ENCODE data around the gene SH2D3C.

DNA sequence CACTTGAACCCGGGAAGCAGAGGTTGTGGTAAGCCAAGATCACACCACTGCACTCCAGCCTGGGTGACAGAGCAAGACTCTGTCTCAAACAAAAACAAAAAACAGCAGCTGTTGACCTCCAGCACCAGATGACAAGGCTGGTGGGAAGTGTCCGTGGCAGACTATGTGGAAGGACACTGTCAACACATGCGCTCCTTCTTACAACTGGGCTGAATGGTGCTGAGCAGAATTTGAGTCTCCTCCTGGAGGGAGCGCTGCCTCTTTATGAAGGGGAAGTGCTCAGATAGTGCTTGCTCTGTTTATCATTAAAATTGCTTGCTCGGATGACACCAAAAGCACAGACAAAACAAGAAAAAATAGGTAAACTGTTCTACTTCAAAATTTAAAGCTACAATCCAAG, 80.9 kb downstream of the SH2D3C start:
- TF ChIP-seq JUND (IDR thresholded peaks at IDR 0.05; ENCODE audit: borderline replicate concordance, low read depth, low read length), result no peak
- TF ChIP-seq JUND (tag; IDR thresholded peaks at IDR 0.05; ENCODE audit: borderline replicate concordance, low read depth, low read length), result no peak
- TF ChIP-seq EZH2 (IDR thresholded peaks at IDR 0.05; ENCODE audit: borderline replicate concordance, low read depth, low read length), result no peak
- TF ChIP-seq MCM5 (IDR thresholded peaks at IDR 0.05; ENCODE audit: low read depth), result no peak
- no peak for TF ChIP-seq SP1 (CRISPR knock-in tag; IDR thresholded peaks at IDR 0.05)
- TF ChIP-seq, protein P1, sequence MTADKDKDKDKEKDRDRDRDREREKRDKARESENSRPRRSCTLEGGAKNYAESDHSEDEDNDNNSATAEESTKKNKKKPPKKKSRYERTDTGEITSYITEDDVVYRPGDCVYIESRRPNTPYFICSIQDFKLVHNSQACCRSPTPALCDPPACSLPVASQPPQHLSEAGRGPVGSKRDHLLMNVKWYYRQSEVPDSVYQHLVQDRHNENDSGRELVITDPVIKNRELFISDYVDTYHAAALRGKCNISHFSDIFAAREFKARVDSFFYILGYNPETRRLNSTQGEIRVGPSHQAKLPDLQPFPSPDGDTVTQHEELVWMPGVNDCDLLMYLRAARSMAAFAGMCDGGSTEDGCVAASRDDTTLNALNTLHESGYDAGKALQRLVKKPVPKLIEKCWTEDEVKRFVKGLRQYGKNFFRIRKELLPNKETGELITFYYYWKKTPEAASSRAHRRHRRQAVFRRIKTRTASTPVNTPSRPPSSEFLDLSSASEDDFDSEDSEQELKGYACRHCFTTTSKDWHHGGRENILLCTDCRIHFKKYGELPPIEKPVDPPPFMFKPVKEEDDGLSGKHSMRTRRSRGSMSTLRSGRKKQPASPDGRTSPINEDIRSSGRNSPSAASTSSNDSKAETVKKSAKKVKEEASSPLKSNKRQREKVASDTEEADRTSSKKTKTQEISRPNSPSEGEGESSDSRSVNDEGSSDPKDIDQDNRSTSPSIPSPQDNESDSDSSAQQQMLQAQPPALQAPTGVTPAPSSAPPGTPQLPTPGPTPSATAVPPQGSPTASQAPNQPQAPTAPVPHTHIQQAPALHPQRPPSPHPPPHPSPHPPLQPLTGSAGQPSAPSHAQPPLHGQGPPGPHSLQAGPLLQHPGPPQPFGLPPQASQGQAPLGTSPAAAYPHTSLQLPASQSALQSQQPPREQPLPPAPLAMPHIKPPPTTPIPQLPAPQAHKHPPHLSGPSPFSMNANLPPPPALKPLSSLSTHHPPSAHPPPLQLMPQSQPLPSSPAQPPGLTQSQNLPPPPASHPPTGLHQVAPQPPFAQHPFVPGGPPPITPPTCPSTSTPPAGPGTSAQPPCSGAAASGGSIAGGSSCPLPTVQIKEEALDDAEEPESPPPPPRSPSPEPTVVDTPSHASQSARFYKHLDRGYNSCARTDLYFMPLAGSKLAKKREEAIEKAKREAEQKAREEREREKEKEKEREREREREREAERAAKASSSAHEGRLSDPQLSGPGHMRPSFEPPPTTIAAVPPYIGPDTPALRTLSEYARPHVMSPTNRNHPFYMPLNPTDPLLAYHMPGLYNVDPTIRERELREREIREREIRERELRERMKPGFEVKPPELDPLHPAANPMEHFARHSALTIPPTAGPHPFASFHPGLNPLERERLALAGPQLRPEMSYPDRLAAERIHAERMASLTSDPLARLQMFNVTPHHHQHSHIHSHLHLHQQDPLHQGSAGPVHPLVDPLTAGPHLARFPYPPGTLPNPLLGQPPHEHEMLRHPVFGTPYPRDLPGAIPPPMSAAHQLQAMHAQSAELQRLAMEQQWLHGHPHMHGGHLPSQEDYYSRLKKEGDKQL (CRISPR knock-in tag; IDR thresholded peaks at IDR 0.05; ENCODE audit: borderline replicate concordance), result no peak
- TF ChIP-seq, protein P2, sequence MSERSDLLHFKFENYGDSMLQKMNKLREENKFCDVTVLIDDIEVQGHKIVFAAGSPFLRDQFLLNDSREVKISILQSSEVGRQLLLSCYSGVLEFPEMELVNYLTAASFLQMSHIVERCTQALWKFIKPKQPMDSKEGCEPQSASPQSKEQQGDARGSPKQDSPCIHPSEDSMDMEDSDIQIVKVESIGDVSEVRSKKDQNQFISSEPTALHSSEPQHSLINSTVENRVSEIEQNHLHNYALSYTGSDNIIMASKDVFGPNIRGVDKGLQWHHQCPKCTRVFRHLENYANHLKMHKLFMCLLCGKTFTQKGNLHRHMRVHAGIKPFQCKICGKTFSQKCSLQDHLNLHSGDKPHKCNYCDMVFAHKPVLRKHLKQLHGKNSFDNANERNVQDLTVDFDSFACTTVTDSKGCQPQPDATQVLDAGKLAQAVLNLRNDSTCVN (CRISPR knock-in tag; IDR thresholded peaks at IDR 0.05), result no peak
- TF ChIP-seq, protein P3, sequence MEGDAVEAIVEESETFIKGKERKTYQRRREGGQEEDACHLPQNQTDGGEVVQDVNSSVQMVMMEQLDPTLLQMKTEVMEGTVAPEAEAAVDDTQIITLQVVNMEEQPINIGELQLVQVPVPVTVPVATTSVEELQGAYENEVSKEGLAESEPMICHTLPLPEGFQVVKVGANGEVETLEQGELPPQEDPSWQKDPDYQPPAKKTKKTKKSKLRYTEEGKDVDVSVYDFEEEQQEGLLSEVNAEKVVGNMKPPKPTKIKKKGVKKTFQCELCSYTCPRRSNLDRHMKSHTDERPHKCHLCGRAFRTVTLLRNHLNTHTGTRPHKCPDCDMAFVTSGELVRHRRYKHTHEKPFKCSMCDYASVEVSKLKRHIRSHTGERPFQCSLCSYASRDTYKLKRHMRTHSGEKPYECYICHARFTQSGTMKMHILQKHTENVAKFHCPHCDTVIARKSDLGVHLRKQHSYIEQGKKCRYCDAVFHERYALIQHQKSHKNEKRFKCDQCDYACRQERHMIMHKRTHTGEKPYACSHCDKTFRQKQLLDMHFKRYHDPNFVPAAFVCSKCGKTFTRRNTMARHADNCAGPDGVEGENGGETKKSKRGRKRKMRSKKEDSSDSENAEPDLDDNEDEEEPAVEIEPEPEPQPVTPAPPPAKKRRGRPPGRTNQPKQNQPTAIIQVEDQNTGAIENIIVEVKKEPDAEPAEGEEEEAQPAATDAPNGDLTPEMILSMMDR (IDR thresholded peaks at IDR 0.05 in 2 of 3, conservative IDR thresholded peaks at IDR 0.05 in 1 of 3; ENCODE audit: insufficient read depth in 2 of 3, low read depth in 1 of 3, low read length in 3 of 3), result no peak
- TF ChIP-seq DNMT1 (IDR thresholded peaks at IDR 0.05), result no peak
- TF ChIP-seq, protein P4, sequence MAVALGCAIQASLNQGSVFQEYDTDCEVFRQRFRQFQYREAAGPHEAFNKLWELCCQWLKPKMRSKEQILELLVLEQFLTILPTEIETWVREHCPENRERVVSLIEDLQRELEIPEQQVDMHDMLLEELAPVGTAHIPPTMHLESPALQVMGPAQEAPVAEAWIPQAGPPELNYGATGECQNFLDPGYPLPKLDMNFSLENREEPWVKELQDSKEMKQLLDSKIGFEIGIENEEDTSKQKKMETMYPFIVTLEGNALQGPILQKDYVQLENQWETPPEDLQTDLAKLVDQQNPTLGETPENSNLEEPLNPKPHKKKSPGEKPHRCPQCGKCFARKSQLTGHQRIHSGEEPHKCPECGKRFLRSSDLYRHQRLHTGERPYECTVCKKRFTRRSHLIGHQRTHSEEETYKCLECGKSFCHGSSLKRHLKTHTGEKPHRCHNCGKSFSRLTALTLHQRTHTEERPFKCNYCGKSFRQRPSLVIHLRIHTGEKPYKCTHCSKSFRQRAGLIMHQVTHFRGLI (CRISPR knock-in tag; IDR thresholded peaks at IDR 0.05), result no peak
- TF ChIP-seq NR2C2 (CRISPR knock-in tag; IDR thresholded peaks at IDR 0.05), result no peak
- no peak for TF ChIP-seq NR2C2 (tag; IDR thresholded peaks at IDR 0.05)
- TF ChIP-seq POLR2A (conservative IDR thresholded peaks at IDR 0.05), result no peak
- TF ChIP-seq, protein P5, sequence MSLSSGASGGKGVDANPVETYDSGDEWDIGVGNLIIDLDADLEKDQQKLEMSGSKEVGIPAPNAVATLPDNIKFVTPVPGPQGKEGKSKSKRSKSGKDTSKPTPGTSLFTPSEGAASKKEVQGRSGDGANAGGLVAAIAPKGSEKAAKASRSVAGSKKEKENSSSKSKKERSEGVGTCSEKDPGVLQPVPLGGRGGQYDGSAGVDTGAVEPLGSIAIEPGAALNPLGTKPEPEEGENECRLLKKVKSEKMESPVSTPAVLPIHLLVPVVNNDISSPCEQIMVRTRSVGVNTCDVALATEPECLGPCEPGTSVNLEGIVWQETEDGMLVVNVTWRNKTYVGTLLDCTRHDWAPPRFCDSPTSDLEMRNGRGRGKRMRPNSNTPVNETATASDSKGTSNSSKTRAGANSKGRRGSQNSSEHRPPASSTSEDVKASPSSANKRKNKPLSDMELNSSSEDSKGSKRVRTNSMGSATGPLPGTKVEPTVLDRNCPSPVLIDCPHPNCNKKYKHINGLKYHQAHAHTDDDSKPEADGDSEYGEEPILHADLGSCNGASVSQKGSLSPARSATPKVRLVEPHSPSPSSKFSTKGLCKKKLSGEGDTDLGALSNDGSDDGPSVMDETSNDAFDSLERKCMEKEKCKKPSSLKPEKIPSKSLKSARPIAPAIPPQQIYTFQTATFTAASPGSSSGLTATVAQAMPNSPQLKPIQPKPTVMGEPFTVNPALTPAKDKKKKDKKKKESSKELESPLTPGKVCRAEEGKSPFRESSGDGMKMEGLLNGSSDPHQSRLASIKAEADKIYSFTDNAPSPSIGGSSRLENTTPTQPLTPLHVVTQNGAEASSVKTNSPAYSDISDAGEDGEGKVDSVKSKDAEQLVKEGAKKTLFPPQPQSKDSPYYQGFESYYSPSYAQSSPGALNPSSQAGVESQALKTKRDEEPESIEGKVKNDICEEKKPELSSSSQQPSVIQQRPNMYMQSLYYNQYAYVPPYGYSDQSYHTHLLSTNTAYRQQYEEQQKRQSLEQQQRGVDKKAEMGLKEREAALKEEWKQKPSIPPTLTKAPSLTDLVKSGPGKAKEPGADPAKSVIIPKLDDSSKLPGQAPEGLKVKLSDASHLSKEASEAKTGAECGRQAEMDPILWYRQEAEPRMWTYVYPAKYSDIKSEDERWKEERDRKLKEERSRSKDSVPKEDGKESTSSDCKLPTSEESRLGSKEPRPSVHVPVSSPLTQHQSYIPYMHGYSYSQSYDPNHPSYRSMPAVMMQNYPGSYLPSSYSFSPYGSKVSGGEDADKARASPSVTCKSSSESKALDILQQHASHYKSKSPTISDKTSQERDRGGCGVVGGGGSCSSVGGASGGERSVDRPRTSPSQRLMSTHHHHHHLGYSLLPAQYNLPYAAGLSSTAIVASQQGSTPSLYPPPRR (CRISPR knock-in tag; IDR thresholded peaks at IDR 0.05; ENCODE audit: borderline replicate concordance), result no peak

All from K562 (cell line).